HEK293T (cell line): Measurements from ENCODE around the gene DUSP23.

ENCODE experiments used
- ARNT ChIP-seq: fragments of 450-650 bp; IDR thresholded peaks from 2 replicates; pipeline ENCODE4 v1.6.1; 2017; ENCODE audit warnings: mild to moderate bottlenecking
- ELF4 ChIP-seq: fragments of 450-650 bp; IDR thresholded peaks from 2 replicates; pipeline ENCODE4 v1.6.1; 2017; ENCODE audit warnings: antibody characterized with exemption
- FOXA1 ChIP-seq: fragments of 450-650 bp; IDR thresholded peaks from 2 replicates; pipeline ENCODE4 v1.6.1; 2016; ENCODE audit warnings: mild to moderate bottlenecking
- FOXK2 ChIP-seq: fragments of 450-650 bp; IDR thresholded peaks from 2 replicates; pipeline ENCODE4 v1.6.1; 2016; ENCODE audit warnings: mild to moderate bottlenecking
- FOXM1 ChIP-seq: fragments of 450-650 bp; IDR thresholded peaks from 2 replicates; pipeline ENCODE4 v1.6.1; 2017; ENCODE audit warnings: mild to moderate bottlenecking, borderline replicate concordance
- L3MBTL2 ChIP-seq: fragments of 450-650 bp; conservative IDR thresholded peaks from 2 replicates; pipeline ENCODE4 v1.6.1; 2016; ENCODE audit warnings: mild to moderate bottlenecking
- SP1 ChIP-seq: fragments of 450-650 bp; IDR thresholded peaks from 2 replicates; pipeline ENCODE4 v1.6.1; 2017
- SUZ12 ChIP-seq: fragments of 450-650 bp; IDR thresholded peaks from 2 replicates; pipeline ENCODE4 v1.6.1; 2016; ENCODE audit warnings: mild to moderate bottlenecking
- ZNF384 ChIP-seq: fragments of 450-650 bp; IDR thresholded peaks from 2 replicates; pipeline ENCODE4 v1.6.1; 2016

- TF ChIP-seq FOXM1 = no peak
- no peak for TF ChIP-seq ZNF384
- TF ChIP-seq ARNT = peak; percentile 78
- TF ChIP-seq SP1 = no peak
- no peak for TF ChIP-seq ELF4
- no peak for TF ChIP-seq FOXK2
- TF ChIP-seq FOXA1 = no peak
- TF ChIP-seq L3MBTL2 = no peak
- TF ChIP-seq SUZ12 = no peak
Observed at GRCh38 chr1:159798893-159799292, 18.1 kb downstream of the DUSP23 start.
